Ishikawa (cell line): Measurements from ENCODE around the gene NPR1.

Experiments
- CEBPB ChIP-seq: IDR thresholded peaks from 2 replicates; pipeline ENCODE4 v1.6.1; 2012
- CREB1 ChIP-seq: IDR thresholded peaks from 2 replicates; pipeline ENCODE4 v1.6.1; 2012; ENCODE audit warnings: low read depth
- EGR1 ChIP-seq: IDR thresholded peaks from 2 replicates; pipeline ENCODE4 v1.6.1; 2012
- EP300 ChIP-seq: IDR thresholded peaks from 2 replicates; pipeline ENCODE4 v1.6.1; 2012; ENCODE audit warnings: borderline replicate concordance
- FOXM1 ChIP-seq: IDR thresholded peaks from 2 replicates; pipeline ENCODE4 v1.6.1; 2012; ENCODE audit warnings: low read depth, borderline replicate concordance
- NFIC ChIP-seq: IDR thresholded peaks from 2 replicates; pipeline ENCODE4 v1.6.1; 2012
- RAD21 ChIP-seq: IDR thresholded peaks from 2 replicates; pipeline ENCODE4 v1.6.1; 2012; ENCODE audit warnings: low read depth
- REST ChIP-seq: IDR thresholded peaks from 2 replicates; pipeline ENCODE4 v1.6.1; 2012; ENCODE audit warnings: low read depth, mild to moderate bottlenecking
- TAF1 ChIP-seq: IDR thresholded peaks from 2 replicates; pipeline ENCODE4 v1.6.1; 2012; ENCODE audit warnings: low read depth, mild to moderate bottlenecking
- TEAD4 ChIP-seq: IDR thresholded peaks from 2 replicates; pipeline ENCODE4 v1.6.1; 2012
- YY1 ChIP-seq: IDR thresholded peaks from 2 replicates; pipeline ENCODE4 v1.6.1; 2012; ENCODE audit warnings: low read depth
- TF ChIP-seq, protein P1 (sequence below): IDR thresholded peaks from 2 replicates; pipeline ENCODE4 v1.6.1; 2012

DNA sequence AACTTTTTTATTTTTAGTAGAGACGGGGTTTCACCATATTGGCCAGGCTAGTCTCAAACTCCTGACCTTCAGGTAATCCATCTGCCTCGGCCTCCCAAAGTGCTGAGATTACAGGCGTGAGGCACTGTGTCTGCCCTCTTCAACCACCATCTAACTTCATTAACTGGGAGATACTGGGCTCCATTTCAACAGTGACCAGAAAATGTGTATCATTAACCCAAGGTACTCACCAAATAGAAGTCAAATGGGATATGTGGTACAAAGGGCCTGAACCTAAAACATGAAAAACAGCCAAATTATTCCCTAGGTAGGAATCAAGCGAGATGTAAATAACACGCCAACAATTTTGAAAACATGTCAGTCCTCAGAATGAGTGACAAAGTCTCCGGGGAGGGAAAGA is 8.9 kb upstream of the NPR1 start:
- TF ChIP-seq CREB1 (no peak), YY1 (no peak), NFIC (no peak), TAF1 (no peak), REST (no peak), TEAD4 (no peak), EP300 (no peak), CEBPB (no peak), RAD21 (no peak), EGR1 (no peak), FOXM1 (no peak)
- TF ChIP-seq, protein P1, sequence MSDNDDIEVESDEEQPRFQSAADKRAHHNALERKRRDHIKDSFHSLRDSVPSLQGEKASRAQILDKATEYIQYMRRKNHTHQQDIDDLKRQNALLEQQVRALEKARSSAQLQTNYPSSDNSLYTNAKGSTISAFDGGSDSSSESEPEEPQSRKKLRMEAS, result no peak
